Measurements from ENCODE around the gene ZNF524.
A peak's percentile ranks its signal among the peaks of the same experiment; 100 is the strongest.

GRCh38 chr19:55642153-55643002 is 42.3 kb downstream of the ZNF524 start:
- TF ChIP-seq CTCF (IDR thresholded peaks at IDR 0.05), result no peak
- peak; percentile 67; the same call in 1 of the 2 replicates for TF ChIP-seq POLR2AphosphoS5 (IDR thresholded peaks at IDR 0.05; ENCODE audit: low read depth, low read length)
- peak in 1 of 2 experiments; percentile 72; a peak in 1 of 4 replicates for TF ChIP-seq REST (IDR thresholded peaks at IDR 0.05; ENCODE audit: insufficient read depth in 1 of 2, low read depth in 2 of 2, low read length in 1 of 2)

Data from Panc1 (cell line).